K562 (cell line): ENCODE results near the gene ABHD8. TPM values are rescaled to one million over a fixed set of nuclear protein-coding genes. Genes with fewer than 3 reads are reported as not detected.

ENCODE experiments used
- MYNN ChIP-seq, 2 experiments: sonication (generic); formaldehyde crosslinking in 1 of 2; IDR thresholded peaks; 2 replicates each; pipeline versions ENCODE4 v1.5.0 to v1.6.1; 2016 to 2020; ENCODE audit warnings: antibody characterized with exemption in 1 of 2, missing genetic modification reagents in 1 of 2
- polyA plus RNA-seq, 8 experiments: library from polyadenylated mRNA; depleted of rRNA in 4 of 8; stranded (reverse) in 5 of 8; unstranded in 3 of 8; fragments of >200 nt; fragmentation: Nextera tagmentation in 2 of 8; fragmentation: Illumina TruSeq in 1 of 8; extraction: Ambion mirVana in 2 of 8; extraction: Trizol in 1 of 8; gene quantifications; 2 replicates each; pipeline versions ENCODE4 v1.2.1 to v1.2.3, GENCODE V29; 2011 to 2014; ENCODE audit warnings: inconsistent platforms in 1 of 8, missing spikeins in 1 of 8
- total RNA-seq, 7 experiments: library from RNA; depleted of rRNA in 6 of 7; stranded (reverse); fragments of >200 nt in 6 of 7; fragmentation: Illumina TruSeq in 2 of 7; extraction: Trizol in 2 of 7; gene quantifications; 2 replicates each; pipeline versions ENCODE4 v1.2.1 to v1.2.3, GENCODE V29; 2011 to 2021; ENCODE audit warnings: low replicate concordance in 1 of 7
- TF ChIP-seq, protein P1 (sequence below), 2 experiments: fragments of 450-650 bp; IDR thresholded peaks; 2 replicates each; pipeline ENCODE4 v1.6.1; 2016; ENCODE audit warnings: mild to moderate bottlenecking in 2 of 2, borderline replicate concordance in 1 of 2, low read depth in 1 of 2, moderate library complexity in 1 of 2
- TF ChIP-seq, protein P2 (sequence below): fragments of 450-650 bp; IDR thresholded peaks from 2 replicates; pipeline ENCODE4 v1.6.1; 2017; ENCODE audit warnings: antibody characterized with exemption
- TF ChIP-seq, protein P3 (sequence below): fragments of 450-650 bp; formaldehyde crosslinking; IDR thresholded peaks from 2 replicates; pipeline ENCODE4 v1.4.0; 2020; ENCODE audit warnings: mild to moderate bottlenecking, moderate library complexity
- TF ChIP-seq, protein P4 (sequence below): fragments of 450-650 bp; IDR thresholded peaks from 2 replicates; pipeline ENCODE4 v1.6.1; 2018; ENCODE audit not compliant: partially characterized antibody

The ABHD8 gene
- total and polyA plus RNA-seq, 9 of the 15 experiments (the other 6 are each of a cell fraction or from before 2014, with no cell fraction given) = 0.04 to 6.6 (median 2.0) TPM; not detected in 1

DNA sequence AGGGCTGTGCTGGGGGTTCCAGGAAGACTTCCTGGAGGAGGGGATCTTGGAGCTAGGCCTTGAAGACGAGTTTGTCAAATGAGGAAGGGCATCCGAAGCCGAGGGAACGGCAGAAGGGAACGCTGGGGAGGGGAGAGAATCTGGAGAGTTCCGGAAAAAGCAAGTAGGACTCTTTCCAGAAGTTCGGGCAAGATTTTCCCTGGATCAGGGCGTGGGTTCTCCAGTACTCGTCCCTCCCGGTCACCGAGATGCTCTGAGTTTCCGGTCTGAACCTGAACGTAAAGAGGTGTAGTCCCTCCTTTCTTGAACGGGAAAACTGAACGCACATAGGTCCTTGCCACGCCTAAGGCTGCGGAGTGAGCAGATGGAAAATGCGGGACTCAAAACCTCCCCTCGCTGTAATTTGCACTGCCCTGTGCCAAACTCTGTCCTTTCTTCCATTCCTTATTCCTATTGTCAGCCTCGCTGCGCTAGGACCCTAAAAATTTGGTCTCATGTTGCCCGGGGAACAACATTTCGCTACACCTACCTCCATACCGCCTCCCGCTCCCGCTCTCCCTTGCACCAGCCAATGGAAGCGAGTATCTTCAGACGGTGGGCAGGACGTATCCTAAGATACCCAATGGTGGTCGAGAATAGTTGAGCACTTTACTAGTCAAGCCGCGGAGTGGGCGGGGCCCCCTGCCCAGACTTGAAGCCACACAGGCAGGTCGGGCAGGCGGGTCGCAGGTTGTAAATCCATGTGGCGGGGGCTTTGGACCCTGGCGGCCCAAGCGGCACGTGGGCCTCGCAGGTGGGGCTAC, 33.8 kb upstream of the ABHD8 start, which contains the start of gene GTPBP3 (continued):
- TF ChIP-seq, protein P1, sequence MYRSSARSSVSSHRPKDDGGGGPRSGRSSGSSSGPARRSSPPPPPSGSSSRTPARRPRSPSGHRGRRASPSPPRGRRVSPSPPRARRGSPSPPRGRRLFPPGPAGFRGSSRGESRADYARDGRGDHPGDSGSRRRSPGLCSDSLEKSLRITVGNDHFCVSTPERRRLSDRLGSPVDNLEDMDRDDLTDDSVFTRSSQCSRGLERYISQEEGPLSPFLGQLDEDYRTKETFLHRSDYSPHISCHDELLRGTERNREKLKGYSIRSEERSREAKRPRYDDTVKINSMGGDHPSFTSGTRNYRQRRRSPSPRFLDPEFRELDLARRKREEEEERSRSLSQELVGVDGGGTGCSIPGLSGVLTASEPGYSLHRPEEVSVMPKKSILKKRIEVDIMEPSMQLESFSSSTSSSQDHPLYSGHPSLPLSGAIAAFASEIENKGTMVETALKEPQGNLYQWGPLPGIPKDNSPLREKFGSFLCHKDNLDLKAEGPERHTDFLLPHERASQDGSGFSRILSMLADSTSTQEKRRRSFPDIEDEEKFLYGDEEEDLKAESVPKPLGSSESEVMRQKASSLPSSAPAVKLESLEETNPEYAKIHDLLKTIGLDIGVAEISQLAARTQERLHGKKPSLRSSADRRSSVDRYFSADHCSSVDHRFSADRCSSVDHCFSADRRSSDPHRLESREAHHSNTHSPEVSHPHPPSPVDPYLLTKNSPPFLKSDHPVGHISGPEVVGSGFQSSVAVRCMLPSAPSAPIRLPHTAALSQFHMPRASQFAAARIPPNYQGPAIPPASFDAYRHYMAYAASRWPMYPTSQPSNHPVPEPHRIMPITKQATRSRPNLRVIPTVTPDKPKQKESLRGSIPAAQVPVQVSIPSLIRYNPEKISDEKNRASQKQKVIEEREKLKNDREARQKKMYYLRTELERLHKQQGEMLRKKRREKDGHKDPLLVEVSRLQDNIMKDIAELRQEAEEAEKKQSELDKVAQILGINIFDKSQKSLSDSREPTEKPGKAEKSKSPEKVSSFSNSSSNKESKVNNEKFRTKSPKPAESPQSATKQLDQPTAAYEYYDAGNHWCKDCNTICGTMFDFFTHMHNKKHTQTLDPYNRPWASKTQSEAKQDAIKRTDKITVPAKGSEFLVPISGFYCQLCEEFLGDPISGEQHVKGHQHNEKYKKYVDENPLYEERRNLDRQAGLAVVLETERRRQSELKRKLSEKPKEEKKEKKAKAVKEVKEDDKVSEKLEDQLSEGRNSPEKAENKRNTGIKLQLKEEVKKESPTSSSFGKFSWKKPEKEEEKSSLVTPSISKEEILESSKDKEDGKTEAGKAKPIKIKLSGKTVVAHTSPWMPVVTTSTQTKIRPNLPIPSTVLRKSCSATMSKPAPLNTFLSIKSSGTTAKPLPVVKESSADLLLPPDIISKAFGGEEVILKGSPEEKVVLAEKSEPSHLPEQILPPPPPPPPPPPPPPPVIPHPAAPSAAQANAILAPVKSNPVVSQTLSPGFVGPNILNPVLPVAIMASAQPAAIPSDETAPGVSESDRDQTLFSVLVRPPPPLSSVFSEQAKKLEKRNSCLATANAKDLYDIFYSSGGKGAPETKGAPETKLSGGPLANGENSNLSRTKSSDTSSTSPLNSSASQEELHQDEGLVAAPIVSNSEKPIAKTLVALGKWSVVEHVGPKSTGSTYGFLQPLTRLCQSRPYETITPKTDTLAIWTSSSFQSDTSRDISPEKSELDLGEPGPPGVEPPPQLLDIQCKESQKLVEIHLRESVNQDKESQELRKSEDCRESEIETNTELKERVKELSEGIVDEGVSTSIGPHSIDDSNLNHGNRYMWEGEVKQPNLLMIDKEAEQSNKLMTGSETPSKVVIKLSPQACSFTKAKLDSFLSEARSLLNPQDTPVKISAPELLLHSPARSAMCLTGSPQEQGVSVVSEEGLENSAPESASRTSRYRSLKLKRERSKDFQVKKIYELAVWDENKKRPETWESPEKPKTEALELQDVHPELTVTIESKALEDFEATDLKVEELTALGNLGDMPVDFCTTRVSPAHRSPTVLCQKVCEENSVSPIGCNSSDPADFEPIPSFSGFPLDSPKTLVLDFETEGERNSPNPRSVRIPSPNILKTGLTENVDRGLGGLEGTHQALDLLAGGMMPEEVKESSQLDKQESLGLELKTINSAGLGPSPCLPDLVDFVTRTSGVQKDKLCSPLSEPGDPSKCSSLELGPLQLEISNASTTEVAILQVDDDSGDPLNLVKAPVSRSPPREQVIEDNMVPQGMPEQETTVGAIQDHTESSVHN (IDR thresholded peaks at IDR 0.05; ENCODE audit: borderline replicate concordance in 1 of 2, low read depth in 1 of 2) = peak in 1 of 2 experiments; percentile 50; a peak in 1 of 4 replicates
- TF ChIP-seq, protein P2, sequence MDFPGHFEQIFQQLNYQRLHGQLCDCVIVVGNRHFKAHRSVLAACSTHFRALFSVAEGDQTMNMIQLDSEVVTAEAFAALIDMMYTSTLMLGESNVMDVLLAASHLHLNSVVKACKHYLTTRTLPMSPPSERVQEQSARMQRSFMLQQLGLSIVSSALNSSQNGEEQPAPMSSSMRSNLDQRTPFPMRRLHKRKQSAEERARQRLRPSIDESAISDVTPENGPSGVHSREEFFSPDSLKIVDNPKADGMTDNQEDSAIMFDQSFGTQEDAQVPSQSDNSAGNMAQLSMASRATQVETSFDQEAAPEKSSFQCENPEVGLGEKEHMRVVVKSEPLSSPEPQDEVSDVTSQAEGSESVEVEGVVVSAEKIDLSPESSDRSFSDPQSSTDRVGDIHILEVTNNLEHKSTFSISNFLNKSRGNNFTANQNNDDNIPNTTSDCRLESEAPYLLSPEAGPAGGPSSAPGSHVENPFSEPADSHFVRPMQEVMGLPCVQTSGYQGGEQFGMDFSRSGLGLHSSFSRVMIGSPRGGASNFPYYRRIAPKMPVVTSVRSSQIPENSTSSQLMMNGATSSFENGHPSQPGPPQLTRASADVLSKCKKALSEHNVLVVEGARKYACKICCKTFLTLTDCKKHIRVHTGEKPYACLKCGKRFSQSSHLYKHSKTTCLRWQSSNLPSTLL = peak; percentile 69; the same call in 1 of the 2 replicates
- TF ChIP-seq, protein P3, sequence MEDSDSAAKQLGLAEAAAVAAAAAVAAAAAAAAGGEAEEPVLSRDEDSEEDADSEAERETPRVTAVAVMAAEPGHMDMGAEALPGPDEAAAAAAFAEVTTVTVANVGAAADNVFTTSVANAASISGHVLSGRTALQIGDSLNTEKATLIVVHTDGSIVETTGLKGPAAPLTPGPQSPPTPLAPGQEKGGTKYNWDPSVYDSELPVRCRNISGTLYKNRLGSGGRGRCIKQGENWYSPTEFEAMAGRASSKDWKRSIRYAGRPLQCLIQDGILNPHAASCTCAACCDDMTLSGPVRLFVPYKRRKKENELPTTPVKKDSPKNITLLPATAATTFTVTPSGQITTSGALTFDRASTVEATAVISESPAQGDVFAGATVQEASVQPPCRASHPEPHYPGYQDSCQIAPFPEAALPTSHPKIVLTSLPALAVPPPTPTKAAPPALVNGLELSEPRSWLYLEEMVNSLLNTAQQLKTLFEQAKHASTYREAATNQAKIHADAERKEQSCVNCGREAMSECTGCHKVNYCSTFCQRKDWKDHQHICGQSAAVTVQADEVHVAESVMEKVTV (CRISPR knock-in tag) = 0 out of 2 replicates have a peak, but pooled peaks have one; percentile 4
- TF ChIP-seq, protein P4, sequence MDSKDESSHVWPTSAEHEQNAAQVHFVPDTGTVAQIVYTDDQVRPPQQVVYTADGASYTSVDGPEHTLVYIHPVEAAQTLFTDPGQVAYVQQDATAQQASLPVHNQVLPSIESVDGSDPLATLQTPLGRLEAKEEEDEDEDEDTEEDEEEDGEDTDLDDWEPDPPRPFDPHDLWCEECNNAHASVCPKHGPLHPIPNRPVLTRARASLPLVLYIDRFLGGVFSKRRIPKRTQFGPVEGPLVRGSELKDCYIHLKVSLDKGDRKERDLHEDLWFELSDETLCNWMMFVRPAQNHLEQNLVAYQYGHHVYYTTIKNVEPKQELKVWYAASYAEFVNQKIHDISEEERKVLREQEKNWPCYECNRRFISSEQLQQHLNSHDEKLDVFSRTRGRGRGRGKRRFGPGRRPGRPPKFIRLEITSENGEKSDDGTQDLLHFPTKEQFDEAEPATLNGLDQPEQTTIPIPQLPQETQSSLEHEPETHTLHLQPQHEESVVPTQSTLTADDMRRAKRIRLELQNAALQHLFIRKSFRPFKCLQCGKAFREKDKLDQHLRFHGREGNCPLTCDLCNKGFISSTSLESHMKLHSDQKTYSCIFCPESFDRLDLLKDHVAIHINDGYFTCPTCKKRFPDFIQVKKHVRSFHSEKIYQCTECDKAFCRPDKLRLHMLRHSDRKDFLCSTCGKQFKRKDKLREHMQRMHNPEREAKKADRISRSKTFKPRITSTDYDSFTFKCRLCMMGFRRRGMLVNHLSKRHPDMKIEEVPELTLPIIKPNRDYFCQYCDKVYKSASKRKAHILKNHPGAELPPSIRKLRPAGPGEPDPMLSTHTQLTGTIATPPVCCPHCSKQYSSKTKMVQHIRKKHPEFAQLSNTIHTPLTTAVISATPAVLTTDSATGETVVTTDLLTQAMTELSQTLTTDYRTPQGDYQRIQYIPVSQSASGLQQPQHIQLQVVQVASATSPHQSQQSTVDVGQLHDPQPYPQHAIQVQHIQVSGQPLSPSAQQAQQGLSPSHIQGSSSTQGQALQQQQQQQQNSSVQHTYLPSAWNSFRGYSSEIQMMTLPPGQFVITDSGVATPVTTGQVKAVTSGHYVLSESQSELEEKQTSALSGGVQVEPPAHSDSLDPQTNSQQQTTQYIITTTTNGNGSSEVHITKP = peak; percentile 60
- TF ChIP-seq MYNN (IDR thresholded peaks at IDR 0.05) (peak; percentile 77; the same call in 1 of the 2 replicates), MYNN (CRISPR knock-in tag; IDR thresholded peaks at IDR 0.05) (no peak)
